NCI-H510A (cell line): ENCODE measurements around the gene SAMD8.

ENCODE experiments used
- DNase-seq: peaks from one replicate; lab custom pipeline; 2025; lab: John Stamatoyannopoulos, UW

Gene SAMD8

DNA sequence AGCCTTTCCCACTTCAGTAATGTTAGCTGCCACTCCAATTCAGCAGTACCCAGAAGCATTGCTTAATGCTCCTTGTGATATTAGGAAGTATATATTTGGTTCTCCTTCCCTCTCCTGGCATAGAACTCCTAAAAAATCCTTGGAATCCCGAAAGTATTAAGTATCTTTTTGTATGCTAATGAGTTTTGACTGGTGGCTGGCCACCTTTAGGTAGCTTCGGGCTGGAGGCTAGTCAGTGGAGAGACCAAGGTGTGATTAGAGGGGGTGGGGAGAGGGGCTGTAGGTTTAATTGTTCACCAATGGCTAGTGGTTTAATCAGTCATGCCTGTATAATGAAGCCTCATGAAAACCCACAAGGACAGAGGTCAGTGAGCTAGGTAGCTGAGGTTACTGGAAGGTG is 112.1 kb downstream of the SAMD8 start:
- no peak for DNase-seq

DNA sequence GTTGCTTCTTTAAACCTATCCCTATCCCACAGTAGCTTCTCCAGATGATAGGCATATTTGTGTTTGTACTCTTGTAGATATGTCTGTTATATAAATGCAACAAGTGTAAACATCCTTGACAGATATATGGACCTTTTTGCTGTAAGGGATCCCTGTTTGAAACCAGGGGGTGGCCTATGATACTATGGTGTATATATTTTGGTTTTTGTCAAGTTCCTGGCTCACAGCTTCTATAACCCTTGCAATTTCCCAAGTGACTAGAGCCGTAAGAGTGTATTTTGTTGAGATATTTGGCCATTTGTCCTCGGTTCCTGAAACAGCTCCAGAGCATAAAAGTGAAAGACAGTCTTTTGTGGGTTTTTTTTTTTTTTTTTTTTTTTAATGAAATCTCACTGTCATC is 114.6 kb downstream of the SAMD8 start:
- DNase-seq, result no peak

DNA sequence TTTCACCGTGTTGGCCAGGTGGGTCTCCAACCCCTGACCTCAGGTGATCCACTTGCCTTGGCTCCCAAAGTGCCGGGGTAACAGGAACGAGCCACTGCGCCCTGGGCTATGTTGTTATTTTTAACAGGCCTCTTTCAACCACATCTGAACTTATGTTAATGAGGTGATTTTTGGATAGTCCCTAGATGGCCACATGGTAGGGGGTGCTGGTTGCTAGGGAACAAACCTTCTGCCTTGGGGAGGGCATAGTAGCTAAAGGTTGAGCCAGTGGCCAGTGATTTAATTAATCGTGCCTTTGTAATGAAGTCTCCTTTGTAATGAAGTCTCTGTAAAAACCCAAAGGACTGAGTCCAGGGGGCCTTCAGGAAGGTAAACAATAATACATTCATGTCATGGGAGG is 115.2 kb downstream of the SAMD8 start:
- DNase-seq, result no peak

DNA sequence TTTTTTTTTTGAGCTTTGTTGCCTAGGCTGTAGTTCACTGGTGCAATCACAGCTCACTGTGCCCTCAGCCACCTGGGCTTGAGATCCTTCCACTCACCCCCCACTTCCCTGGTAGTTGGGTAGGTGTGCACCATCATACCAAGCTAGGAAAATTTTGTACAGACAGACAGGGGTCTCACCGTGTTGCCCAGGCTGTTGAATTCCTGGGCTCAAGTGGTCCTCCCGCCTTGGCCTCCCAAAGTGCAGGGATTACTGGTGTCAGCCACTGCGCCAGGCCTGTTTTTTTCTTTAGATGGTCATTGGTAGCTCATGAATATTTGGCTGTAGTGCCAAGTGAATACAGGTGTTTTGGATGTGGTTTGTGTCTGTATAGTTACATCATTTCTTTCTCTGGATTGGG is 116.8 kb downstream of the SAMD8 start:
- no peak for DNase-seq

DNA sequence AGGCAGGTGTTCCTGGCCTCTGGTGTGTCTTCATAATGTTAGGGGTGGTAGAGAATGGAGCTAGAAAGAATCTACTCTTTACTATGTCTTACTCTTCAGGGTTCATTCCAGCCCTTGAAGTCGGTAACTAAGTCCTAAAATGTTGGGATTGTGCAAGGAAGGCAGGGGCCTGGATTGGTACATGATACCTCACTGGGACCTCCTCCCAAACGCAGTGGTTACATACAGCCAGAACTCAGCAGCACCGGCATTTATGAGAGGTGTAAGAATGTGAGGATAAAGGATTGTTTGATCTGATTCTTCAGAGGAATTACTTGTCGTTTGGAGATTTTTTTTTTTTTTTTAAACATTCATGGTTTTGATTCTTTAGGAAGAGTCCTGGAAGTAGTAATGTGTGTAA is 117.4 kb downstream of the SAMD8 start:
- DNase-seq, result no peak

DNA sequence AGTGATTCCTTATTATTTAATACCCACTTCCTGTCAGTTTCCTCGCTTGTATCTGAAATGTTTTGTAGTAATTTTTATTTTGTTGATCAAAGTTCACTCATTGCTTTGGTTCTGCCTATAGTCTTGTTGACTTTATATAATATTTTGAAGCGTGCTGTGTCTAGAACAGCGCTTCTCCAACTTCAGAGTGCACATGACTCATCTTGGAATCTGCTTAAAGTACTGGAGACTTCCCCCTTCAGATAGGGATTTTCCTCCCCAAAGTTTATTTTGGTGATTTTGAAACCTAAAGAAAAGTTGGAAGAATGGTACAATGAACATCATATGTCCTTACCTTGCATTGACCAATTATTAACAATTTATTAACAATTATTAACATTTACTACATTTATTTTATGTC is 118.5 kb downstream of the SAMD8 start:
- DNase-seq, result no peak

DNA sequence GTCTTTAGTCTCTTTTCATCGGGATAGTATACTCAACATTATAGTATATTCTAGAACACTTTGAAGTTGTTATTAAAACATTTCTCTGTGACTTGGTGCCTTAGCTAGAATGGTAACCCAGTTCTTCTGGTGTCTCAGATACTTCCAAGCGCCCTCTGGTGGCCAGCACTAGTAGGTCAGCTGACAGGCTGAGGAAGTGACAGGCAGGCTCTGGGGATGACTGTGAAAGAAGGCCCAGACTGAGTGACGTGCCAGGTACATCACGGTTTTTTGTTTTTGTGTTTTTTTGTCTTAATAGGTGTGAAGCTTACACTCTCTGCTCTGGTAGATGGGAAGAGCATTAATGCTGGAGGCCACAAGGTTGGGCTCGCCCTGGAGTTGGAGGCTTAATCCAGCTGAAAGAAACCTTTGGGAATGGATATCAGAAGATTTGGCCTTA is 119.2 kb downstream of the SAMD8 start:
- peak; percentile 43 for DNase-seq
